Measurements from ENCODE around the gene DNAJC24.

Gene DNAJC24

GRCh38 chr11:31412946-31413345 lies 43.3 kb downstream of the DNAJC24 start:
- intact Hi-C loops (cut with DNase I): no loop called here
- DNase-seq: no peak

DNA sequence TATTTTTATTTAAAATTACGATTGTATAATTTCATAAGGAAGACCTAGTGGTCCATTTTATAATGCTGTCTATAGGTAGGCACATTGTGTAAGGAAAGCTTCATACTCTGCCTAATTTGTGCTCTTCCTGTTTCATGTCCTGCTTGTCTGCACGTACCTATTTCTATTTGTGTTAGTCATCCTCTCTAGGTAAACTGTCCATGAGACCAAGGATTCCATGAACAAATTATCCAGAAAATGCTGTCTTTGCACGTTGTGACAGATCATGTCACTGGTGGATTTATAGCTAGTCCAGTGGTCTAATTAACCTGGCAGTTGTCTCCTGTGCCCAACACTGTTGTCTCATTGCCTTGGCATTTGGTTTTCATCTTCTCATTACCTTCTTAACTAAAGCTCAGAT lies 44.7 kb downstream of the DNAJC24 start:
- intact Hi-C loops (cut with DNase I): no loop called here
- DNase-seq: no peak

GRCh38 chr11:31415435-31415834 lies 45.8 kb downstream of the DNAJC24 start:
- intact Hi-C loops (cut with DNase I): no loop called here
- no peak for DNase-seq

GRCh38 chr11:31417357-31417756 lies 47.7 kb downstream of the DNAJC24 start:
- no peak for DNase-seq
- intact Hi-C loops (cut with DNase I): no loop called here

- DNase-seq: no peak
- intact Hi-C loops (cut with DNase I): no loop called here
These were observed 48.2 kb downstream of the DNAJC24 start for GRCh38 chr11:31417816-31418215.

GRCh38 chr11:31419138-31419537 lies 49.5 kb downstream of the DNAJC24 start:
- no peak for DNase-seq
- intact Hi-C loops (cut with DNase I): no loop called here

- intact Hi-C loops (cut with DNase I): no loop called here
- no peak for DNase-seq
These were observed 50.0 kb downstream of the DNAJC24 start for GRCh38 chr11:31419669-31420068.

DNA sequence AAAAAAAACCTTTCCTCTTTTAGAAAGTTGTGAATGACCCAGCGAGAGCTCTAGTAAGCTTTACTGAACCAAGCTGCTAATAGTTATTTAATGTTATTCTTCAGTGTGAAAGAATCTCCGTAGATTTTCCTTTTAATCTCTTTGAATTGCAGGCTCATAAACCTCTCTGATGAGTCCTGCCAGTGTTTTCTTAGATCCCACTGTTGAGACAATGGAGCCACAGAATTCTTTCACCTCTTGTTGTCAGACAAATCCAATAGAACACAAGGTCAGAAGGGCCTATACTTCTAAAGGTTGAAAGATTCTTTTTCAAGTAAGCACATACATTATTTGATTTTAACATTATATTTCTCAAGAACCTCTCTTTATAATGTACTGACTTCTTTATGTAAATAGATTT lies 52.2 kb downstream of the DNAJC24 start:
- DNase-seq: no peak
- intact Hi-C loops (cut with DNase I): no loop called here

DNA sequence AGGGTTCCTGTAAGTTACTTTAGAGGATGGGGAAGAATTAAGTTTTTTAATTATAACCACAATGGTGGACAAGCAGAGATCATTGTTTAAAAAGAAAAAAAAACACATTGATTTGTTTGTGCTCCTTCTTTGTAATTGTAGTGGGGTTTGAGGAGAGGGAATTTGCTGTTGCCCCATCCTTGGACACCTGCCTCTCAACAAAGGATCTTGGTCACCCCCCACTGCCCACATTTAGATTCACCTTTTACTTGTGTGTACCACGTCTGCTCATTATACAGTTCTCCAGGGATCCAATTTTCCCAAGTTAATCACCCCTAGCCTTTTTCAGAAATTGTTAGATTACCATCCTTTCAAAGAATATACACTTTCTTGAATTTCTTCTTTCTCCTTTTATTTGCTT lies 53.0 kb downstream of the DNAJC24 start:
- intact Hi-C loops (cut with DNase I): no loop called here
- DNase-seq: no peak

DNA sequence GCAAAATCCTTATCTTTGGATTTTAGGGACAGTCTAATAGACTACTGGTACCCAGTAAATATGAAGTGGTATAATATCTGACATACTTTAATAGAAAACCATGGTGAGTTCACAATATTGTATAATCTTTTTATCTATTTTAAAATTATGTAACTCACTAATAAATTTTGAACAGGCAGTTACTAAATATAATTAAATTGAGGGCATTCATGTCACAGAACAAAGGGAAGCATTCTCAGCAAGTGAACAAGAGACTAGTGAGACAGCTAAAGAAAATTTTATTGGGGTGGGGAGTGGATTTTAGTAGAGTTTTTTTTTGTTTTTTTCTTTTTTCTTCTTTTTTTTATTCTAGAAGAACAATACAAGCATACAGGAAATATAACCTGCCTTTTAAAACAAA lies 55.0 kb downstream of the DNAJC24 start:
- no peak for DNase-seq
- intact Hi-C loops (cut with DNase I): no loop called here

DNA sequence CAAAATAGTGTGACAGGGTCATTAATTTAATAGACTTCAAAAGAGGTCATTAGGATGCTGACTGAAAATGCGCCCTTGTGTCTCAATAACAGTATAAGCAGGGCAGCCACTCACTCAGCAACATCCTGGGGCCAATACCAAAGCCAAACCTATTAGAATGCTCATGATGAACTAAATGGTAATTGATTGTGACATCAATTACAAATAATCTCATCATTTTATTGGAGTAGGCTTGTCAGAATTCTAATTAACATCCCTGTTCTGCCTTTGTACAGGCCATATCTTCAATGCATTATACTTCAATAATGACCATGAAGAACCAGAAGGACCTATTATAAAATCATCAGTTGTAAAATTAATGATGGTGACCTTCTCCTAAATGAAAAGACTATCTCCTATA lies 64.2 kb downstream of the DNAJC24 start:
- no peak for DNase-seq
- intact Hi-C loops (cut with DNase I): no loop called here

DNA sequence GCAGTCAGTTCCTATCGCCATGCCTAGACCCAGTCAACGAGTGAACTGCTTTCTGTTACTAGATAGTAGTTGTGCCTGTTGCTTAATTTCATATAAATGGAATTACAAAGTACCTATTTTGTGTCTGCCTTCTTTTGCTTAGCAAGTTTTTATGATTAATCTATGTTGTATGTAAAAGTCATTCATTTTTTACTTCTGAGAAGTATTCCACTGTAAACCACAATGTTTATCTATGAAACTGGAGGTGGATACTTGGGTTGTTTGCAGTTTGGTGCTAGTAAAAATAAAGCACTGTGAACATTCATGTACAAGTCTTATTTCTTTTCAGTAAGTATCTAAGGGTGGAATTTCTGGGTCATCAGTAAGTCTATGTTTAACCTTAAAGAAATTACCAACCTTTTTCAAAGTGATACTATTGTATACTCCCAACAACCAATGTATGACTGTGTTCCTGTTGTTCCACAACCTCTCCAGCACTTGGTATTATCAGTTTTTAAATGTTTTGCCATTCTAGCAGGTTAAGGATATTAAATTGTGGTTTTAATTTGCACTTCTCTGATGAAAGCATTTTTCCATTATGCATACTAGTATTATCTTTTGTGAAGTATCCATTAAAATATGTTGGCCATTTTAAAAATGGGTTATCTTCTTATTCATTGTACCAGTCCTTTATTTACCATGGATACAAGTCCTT lies 68.2 kb downstream of the DNAJC24 start:
- intact Hi-C loops (cut with DNase I): no loop called here
- no peak for DNase-seq

DNA sequence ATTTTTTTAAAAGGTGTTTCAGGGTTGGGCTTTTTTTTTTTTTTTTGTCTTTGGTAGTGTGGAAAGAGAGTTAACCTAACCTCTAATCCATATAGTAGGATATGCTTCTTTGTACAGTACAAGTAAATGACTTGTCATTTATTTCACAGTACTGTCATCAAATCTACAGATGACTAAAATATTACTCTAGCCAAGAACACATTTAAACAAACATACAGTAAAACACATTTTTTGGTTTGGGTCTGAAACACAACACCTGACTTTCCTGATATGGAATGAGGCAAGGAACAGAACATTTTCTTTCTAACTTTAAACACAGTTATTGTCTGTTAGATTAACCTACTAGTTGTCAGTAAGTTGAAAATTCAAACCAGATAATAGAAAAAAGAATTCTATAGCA lies 71.6 kb downstream of the DNAJC24 start:
- intact Hi-C loops (cut with DNase I): no loop called here
- no peak for DNase-seq

GRCh38 chr11:31442086-31442485 lies 72.4 kb downstream of the DNAJC24 start:
- DNase-seq: no peak
- intact Hi-C loops (cut with DNase I): no loop called here

DNA sequence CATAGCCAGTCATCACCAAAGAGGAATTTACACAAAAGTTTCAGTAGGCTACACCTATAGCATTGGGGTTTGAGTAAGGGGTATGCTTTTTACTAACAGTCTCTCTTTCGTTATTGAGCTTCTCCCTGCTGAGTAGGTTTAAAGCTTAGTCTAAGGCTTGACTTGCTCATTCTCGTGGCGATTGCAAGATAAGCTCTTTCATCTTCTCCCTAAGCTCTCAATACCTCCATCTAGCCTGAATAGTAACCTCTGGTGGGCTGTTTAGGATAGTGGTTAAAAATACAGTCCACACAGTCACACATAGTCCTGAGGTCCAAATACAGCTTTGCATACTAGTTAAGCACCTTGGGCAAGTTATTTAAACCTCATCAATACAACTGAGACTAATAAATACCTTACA lies 74.1 kb downstream of the DNAJC24 start:
- no peak for DNase-seq
- intact Hi-C loops (cut with DNase I): no loop called here

- intact Hi-C loops (cut with DNase I): no loop called here
- no peak for DNase-seq
These were observed 76.0 kb downstream of the DNAJC24 start for GRCh38 chr11:31445621-31446020.

DNA sequence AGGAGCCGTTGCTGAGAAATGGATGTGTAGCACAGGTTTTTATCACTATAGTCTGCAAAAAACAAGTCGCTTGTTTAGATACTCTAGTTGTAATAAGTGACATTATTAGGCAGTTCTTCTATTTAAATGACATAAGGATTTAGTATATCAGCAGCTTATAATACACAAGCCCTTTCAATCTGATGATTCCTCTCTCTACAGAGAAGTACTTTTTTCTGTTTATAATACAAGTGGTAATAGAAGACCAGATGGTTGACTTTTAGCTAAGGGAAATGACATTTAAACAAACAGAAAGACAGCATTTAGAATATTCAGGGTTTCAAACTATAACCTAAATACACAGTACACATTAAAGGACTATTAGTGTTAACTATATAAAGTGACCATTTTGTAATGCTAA lies 79.4 kb downstream of the DNAJC24 start:
- DNase-seq: no peak
- intact Hi-C loops (cut with DNase I): no loop called here

- no peak for DNase-seq
- intact Hi-C loops (cut with DNase I): no loop called here
These were observed 81.2 kb downstream of the DNAJC24 start for GRCh38 chr11:31450841-31451240.

DNA sequence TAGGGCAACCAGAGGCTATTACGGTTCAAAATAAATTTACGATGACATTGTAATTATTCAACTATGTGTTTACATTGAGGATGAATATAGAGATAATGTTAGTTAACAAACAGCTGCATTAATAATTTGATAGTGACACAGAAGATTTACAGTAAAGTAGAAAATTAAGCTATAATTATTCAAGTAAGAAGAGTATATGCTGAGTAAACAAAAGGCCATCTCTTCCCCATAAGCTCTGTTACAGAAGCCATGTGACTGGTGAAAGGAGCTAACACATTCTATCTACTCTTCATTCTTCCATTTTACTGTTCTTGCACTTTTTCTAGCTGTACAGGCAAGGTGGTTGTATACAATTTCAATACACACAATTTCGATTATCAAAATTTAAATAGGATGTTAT lies 85.5 kb downstream of the DNAJC24 start:
- DNase-seq: no peak
- intact Hi-C loops (cut with DNase I): no loop called here

- intact Hi-C loops (cut with DNase I): no loop called here
- DNase-seq: no peak
These were observed 94.8 kb downstream of the DNAJC24 start for GRCh38 chr11:31464436-31464835.

DNA sequence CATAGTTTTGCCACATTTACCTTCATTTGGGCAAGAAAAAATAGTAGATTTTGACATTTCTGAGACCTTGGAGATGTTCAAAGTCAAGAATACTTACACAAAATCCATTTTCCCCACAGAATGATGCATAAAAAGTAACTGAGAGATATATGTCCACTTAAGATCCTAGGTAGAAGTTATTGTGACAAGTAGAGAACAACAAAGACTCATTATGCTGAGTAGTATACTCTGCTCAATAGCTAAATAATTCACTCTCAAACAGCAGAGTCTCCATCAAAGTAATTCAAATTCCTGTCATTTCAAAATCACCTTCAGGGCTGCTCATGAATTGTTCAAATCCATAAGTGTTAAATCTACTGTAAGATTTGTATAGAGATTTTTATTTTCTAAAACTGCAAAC lies 104.4 kb downstream of the DNAJC24 start:
- no peak for DNase-seq
- intact Hi-C loops (cut with DNase I): no loop called here

GRCh38 chr11:31477528-31478222 lies 108.0 kb downstream of the DNAJC24 start:
- no peak for DNase-seq
- intact Hi-C loops (cut with DNase I): no loop called here

- intact Hi-C loops (cut with DNase I): no loop called here
- no peak for DNase-seq
These were observed 108.5 kb downstream of the DNAJC24 start for GRCh38 chr11:31478223-31478590.

All from posterior cingulate gyrus (tissue), 11 donors.